Measurements from ENCODE around the gene NUAK1.
"Not testable (repeated sequence)": the region's sequence is repeated elsewhere in the genome, so short reads cannot be mapped to it uniquely, and the experiment has no call there.

Gene NUAK1

GRCh38 chr12:106021516-106021915 is 117.2 kb downstream of the NUAK1 start:
- Histone ChIP-seq H3K27me3 (ENCODE audit: insufficient read depth, low read depth) (no peaks in the 10 kb centered on the region), H3K4me2 (no peak overlapping the region), H2AFZ (ENCODE audit: low read depth) (no peak overlapping the region), H3K4me1 (ENCODE audit: low read depth, poor library complexity, severe bottlenecking) (no peaks in the 10 kb centered on the region), H3K9ac (no peak overlapping the region), H3K36me3 (ENCODE audit: insufficient read depth) (no peaks in the 10 kb centered on the region), H4K20me1 (ENCODE audit: insufficient read depth) (no peaks in the 10 kb centered on the region), H3K79me2 (ENCODE audit: insufficient read depth, low read depth) (no peaks in the 10 kb centered on the region), H3K4me3 (IDR thresholded peaks at IDR 0.05; ENCODE audit: insufficient read depth, low read depth, low read length) (no peak overlapping the region), H3K27ac (no peak overlapping the region)
- no peak for TF ChIP-seq CTCF (conservative IDR thresholded peaks at IDR 0.05; ENCODE audit: low read depth, low read length)

- H3K4me1 ChIP-seq (ENCODE audit: low read depth, poor library complexity, severe bottlenecking), result no peaks in the 10 kb centered on the region
- no peak overlapping the region for H2AFZ ChIP-seq (ENCODE audit: low read depth)
- H3K27me3 ChIP-seq (ENCODE audit: insufficient read depth, low read depth), result no peaks in the 10 kb centered on the region
- no peak overlapping the region for H3K4me2 ChIP-seq
- no peak overlapping the region for H3K4me3 ChIP-seq (IDR thresholded peaks at IDR 0.05; ENCODE audit: insufficient read depth, low read depth, low read length)
- H3K9ac ChIP-seq, result no peak overlapping the region
- no peaks in the 10 kb centered on the region for H3K36me3 ChIP-seq (ENCODE audit: insufficient read depth)
- no peaks in the 10 kb centered on the region for H3K79me2 ChIP-seq (ENCODE audit: insufficient read depth, low read depth)
- no peak overlapping the region for H3K27ac ChIP-seq
- no peaks in the 10 kb centered on the region for H4K20me1 ChIP-seq (ENCODE audit: insufficient read depth)
- TF ChIP-seq CTCF (conservative IDR thresholded peaks at IDR 0.05; ENCODE audit: low read depth, low read length), result no peak
Measured at GRCh38 chr12:106020736-106021135, 118.0 kb downstream of the NUAK1 start.

GRCh38 chr12:106019144-106019543 is 119.6 kb downstream of the NUAK1 start:
- H3K27ac ChIP-seq, result no peak overlapping the region
- H3K27me3 ChIP-seq (ENCODE audit: insufficient read depth, low read depth), result no peaks in the 10 kb centered on the region
- H3K4me3 ChIP-seq (IDR thresholded peaks at IDR 0.05; ENCODE audit: insufficient read depth, low read depth, low read length), result no peak overlapping the region
- H3K4me1 ChIP-seq (ENCODE audit: low read depth, poor library complexity, severe bottlenecking), result no peaks in the 10 kb centered on the region
- H3K9ac ChIP-seq, result no peak overlapping the region
- no peak overlapping the region for H3K4me2 ChIP-seq
- H3K79me2 ChIP-seq (ENCODE audit: insufficient read depth, low read depth), result no peaks in the 10 kb centered on the region
- no peaks in the 10 kb centered on the region for H4K20me1 ChIP-seq (ENCODE audit: insufficient read depth)
- no peaks in the 10 kb centered on the region for H3K36me3 ChIP-seq (ENCODE audit: insufficient read depth)
- H2AFZ ChIP-seq (ENCODE audit: low read depth), result no peak overlapping the region
- TF ChIP-seq CTCF (conservative IDR thresholded peaks at IDR 0.05; ENCODE audit: low read depth, low read length), result no peak

GRCh38 chr12:106018286-106018685 is 120.5 kb downstream of the NUAK1 start:
- H3K27me3 ChIP-seq (ENCODE audit: insufficient read depth, low read depth), result no peaks in the 10 kb centered on the region
- H3K36me3 ChIP-seq (ENCODE audit: insufficient read depth), result no peaks in the 10 kb centered on the region
- TF ChIP-seq CTCF (conservative IDR thresholded peaks at IDR 0.05; ENCODE audit: low read depth, low read length), result no peak
- H3K9ac ChIP-seq, result no peak overlapping the region
- H4K20me1 ChIP-seq (ENCODE audit: insufficient read depth), result no peaks in the 10 kb centered on the region
- no peak overlapping the region for H3K4me3 ChIP-seq (IDR thresholded peaks at IDR 0.05; ENCODE audit: insufficient read depth, low read depth, low read length)
- no peaks in the 10 kb centered on the region for H3K79me2 ChIP-seq (ENCODE audit: insufficient read depth, low read depth)
- H2AFZ ChIP-seq (ENCODE audit: low read depth), result no peak overlapping the region
- H3K4me2 ChIP-seq, result no peak overlapping the region
- no peaks in the 10 kb centered on the region for H3K4me1 ChIP-seq (ENCODE audit: low read depth, poor library complexity, severe bottlenecking)
- no peak overlapping the region for H3K27ac ChIP-seq

GRCh38 chr12:106016601-106017278 is 122.0 kb downstream of the NUAK1 start:
- not testable (repeated sequence) for H3K4me3 ChIP-seq (IDR thresholded peaks at IDR 0.05; ENCODE audit: insufficient read depth, low read depth, low read length); H4K20me1 ChIP-seq (ENCODE audit: insufficient read depth); H3K36me3 ChIP-seq (ENCODE audit: insufficient read depth); H3K27ac ChIP-seq; H3K4me2 ChIP-seq; H2AFZ ChIP-seq (ENCODE audit: low read depth); H3K4me1 ChIP-seq (ENCODE audit: low read depth, poor library complexity, severe bottlenecking); H3K9ac ChIP-seq; H3K79me2 ChIP-seq (ENCODE audit: insufficient read depth, low read depth); H3K27me3 ChIP-seq (ENCODE audit: insufficient read depth, low read depth)

Data from KMS-11 (cell line).